ENCODE data around the gene MAML3. TPM values are rescaled to one million over a fixed set of nuclear protein-coding genes. Genes with fewer than 3 reads are reported as not detected.

Gene MAML3
- total RNA-seq, 1 donor from 2014 or later: 13.9 TPM

DNA sequence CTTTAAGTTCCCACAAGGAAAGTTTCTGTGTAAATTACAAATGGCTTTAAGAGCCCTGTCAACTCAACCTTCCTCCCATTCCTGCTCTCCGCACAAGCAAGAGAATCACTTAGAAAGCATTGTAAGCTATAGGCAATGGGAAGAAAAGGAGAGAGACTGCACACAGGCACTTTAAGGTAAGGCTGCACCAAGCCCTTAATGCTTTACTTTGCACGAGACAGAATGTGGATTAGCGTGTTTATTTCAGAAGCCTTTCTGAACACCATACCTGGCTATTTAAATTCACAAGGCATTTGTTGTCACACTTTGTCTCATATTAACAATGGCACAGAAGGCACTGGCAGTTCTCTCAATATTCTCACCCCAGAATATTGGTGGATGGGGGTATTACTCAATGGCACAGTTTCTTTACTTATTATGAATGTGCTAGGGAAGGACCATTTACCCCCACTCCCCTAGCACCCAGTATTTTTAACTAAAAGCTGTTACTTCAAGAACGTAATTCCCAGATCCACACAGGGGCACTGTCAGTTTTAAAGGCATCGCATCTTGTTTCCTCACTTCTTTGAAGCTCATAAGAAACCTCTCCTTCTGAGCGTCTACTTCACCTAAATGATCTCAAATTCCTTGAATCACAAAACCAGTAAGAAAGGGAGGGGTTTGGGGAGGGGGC lies 150.0 kb downstream of the MAML3 start:
- DNase-seq (ENCODE audit: low spot score): no peak

DNA sequence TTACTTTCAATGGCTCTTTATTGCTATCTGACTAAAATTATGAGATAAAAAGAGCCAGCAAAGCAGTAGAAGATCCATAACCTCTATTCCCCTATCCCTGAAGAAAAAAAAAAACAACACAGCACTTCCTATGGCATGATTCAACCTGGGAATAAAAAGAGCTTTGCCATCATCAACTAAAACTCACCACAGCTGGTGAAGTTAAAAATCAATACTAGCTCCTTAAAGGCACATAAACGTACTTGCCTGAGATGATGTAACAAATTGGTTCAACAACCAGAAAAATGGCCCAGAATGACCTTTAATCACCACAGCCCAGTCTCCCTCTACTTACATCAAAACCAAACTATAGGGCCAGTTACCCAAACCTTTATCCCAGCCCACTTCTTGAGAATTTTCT lies 153.8 kb downstream of the MAML3 start:
- no peak for DNase-seq (ENCODE audit: low spot score)

- no peak for DNase-seq (ENCODE audit: low spot score)
Measured at GRCh38 chr4:139988863-139989765, 164.9 kb downstream of the MAML3 start.

GRCh38 chr4:139987502-139987850 lies 166.5 kb downstream of the MAML3 start:
- DNase-seq (ENCODE audit: low spot score): no peak

GRCh38 chr4:139986689-139987501 lies 167.1 kb downstream of the MAML3 start:
- no peak for DNase-seq (ENCODE audit: low spot score)

- no peak for DNase-seq (ENCODE audit: low spot score)
Measured at GRCh38 chr4:139986106-139986505, 167.9 kb downstream of the MAML3 start.

DNA sequence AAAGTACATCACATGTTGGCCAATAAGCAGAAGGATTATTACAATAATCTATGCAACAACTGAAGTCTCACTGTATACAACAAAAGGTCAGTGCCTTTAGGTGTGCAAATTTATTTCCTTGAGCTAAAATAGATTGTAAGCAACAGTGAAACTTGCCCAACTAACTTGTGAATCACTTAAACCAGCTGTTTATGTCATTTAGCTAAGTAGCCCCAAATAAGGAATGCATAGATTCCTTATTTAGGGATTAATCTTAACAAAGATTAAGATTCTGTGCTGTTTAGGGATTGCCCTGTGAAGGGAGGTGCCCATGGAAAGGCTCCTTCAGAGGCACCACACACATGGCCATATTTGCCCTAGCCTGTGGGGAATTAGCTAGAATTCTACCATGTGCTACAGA lies 168.6 kb downstream of the MAML3 start:
- no peak for DNase-seq (ENCODE audit: low spot score)

GRCh38 chr4:139984471-139984870 lies 169.5 kb downstream of the MAML3 start:
- DNase-seq (ENCODE audit: low spot score): no peak

DNA sequence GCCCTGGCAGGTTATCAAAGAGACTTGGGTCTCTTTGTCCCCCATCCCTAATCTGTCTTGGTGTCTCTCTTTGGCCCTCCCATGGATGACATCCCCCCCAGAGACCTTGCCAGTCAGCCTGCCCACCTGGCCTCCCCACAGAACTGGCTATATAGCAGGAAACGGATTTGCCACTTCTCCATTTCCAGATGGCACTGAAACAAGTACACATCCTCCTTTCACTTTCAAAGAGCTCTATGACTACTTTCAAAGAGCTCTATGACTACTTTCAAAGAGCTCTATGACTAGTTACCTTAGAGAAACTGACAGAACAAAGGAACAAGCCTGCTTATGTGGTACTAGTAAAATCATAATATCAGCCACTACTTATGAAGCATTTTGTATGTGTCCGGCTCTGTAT lies 175.3 kb downstream of the MAML3 start:
- DNase-seq (ENCODE audit: low spot score): no peak

DNA sequence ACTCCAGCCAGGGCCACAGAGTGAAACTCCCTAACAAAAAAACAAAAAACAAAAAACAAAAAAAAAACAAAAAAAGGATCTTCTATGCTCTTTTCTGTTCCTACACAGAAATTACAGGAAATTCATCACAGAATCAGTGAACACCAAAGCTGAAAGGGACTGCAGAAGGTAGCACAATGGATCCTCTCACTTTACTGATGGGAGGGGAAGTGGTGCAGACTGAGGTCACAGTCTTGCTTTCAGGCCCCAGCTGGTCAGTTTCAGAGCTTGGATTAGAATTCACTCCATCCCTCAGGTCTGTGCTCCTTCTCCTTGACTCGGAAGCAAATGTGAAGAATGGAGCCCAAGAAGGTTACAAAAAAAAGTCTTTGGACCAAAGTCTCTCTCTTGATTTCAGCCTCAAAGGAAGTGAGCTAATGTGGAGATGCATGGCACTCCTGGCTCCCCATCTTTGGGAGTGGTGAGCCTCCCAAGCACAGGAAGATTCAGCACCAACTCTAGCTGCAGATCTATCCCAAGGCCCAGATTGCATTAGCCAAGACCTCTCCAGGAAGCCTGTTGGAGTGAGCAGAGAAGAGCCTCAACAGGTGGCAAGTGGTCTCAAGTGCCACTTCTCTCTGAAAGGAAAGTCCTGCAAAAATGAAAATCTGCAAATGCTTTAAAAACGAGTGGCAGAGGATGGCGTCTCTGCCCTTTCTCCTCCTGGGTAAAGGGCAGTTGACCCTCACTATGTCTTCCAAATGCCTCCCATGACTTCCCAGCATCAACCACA lies 176.0 kb downstream of the MAML3 start:
- DNase-seq (ENCODE audit: low spot score): no peak

- no peak for DNase-seq (ENCODE audit: low spot score)
Measured at GRCh38 chr4:139975830-139976272, 178.1 kb downstream of the MAML3 start.

DNA sequence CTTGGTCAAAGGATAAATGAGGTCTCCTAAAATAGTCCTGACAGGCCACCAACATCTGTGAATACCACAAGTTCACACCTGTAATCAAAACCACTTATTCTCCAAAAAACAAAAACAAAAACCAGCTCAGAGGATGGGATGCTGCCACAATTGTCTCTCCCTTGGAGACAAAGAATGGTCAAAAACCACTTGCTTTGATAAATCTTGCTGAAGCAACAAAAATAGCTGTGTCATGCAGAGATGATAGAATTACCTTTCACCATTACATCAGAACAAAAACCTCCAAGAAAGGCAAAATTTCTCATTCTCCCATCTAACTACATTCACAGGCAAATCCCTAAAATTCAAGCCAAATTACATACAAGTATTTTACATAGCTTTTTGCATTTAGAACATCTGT lies 180.4 kb downstream of the MAML3 start:
- DNase-seq (ENCODE audit: low spot score): no peak

DNA sequence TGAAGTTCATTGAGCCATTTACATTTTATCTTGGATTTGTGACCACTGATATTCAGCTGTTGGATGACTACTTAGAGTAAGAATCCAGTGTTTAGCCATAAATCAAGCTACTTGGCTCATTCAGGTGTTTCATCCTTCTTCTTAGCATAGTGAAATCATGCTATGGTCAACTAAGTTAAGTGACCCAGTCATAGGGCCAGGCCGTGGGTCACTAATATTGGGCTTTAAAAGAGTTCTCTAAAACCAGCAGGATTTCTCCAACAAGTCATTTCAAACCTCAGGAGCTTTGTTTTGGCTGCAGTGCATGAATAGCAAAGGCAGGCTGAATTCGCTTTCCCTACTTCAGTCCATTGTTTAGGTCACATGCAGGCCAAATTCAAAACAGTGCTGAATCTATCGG lies 181.0 kb downstream of the MAML3 start:
- DNase-seq (ENCODE audit: low spot score): no peak

GRCh38 chr4:139972305-139972704 lies 181.7 kb downstream of the MAML3 start:
- DNase-seq (ENCODE audit: low spot score): no peak

DNA sequence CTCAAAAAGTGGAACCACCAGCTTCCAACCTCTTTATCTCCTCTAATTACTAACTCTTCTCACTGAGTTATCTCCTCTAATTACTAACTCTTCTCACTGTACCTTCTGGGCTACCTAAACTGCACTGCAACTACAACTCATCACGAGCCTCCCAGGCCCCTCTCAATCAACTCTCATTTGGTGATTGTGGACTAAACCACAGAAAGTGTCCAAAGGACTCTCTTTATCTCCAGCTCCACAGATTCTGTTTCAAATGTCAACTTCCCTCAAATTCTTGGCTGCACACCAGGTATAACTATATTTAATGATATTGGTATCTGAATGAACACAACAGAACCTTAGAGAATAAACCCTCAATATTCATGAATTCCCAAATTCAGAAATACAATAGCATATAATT lies 182.9 kb downstream of the MAML3 start:
- DNase-seq (ENCODE audit: low spot score): no peak

DNA sequence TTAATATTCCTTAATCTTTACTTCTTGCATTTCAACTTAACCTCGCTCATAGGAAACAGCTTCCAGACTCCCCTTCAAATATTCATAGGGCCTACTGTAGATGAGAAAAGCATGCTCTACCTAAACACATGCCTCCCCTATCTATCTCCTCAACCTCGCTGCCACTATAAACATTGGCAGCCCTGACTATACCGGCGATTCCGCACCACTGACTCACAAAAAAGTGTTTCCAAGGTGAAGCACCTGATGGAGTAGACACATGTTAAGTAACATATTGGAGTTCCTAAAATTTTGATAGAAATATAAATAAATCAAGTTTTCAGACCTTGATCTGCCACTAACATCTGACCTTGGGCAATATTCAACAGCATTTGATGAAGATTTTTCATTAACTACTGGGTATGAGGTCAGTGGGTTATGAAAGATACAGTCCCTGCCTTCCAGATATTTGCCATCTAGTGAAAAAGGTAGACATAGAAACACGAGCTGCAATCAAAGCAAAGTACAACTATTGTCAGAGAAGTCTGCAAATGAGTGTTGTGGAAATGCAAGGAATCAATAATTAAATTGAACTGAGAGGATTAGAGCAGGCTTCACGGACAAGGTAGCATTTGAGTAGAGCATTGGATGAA lies 184.2 kb downstream of the MAML3 start:
- DNase-seq (ENCODE audit: low spot score): no peak

- DNase-seq (ENCODE audit: low spot score): no peak
Measured at GRCh38 chr4:139968831-139969230, 185.2 kb downstream of the MAML3 start.

GRCh38 chr4:139966383-139966782 lies 187.6 kb downstream of the MAML3 start:
- DNase-seq (ENCODE audit: low spot score): no peak

GRCh38 chr4:139965789-139966188 lies 188.2 kb downstream of the MAML3 start:
- DNase-seq (ENCODE audit: low spot score): no peak

- no peak for DNase-seq (ENCODE audit: low spot score)
Measured at GRCh38 chr4:139963708-139964107, 190.3 kb downstream of the MAML3 start.

- DNase-seq (ENCODE audit: low spot score): no peak
Measured at GRCh38 chr4:139962130-139962684, 191.8 kb downstream of the MAML3 start.
